H1 (cell line): Measurements from ENCODE around the gene SGSH. TPM values are rescaled to one million over a fixed set of nuclear protein-coding genes. Genes with fewer than 3 reads are reported as not detected.
A peak's percentile ranks its signal among the peaks of the same experiment; 100 is the strongest.

Experiments
- CTCF ChIA-PET: fragments of 300-600 bp; sonication (Branson Sonifier 250); formaldehyde crosslinking; loops from one replicate; lab custom pipeline; 2021; ENCODE audit not compliant: partially characterized antibody; lab: Charles Lee
- POLR2A ChIA-PET: fragments of 300-600 bp; sonication (Branson Sonifier 250); formaldehyde crosslinking; loops from one replicate; lab custom pipeline; 2021; ENCODE audit warnings: inconsistent platforms; ENCODE audit not compliant: partially characterized antibody; lab: Charles Lee
- DNase-seq, 2 experiments: peaks; one replicate each; pipeline versions ENCODE4 v3.0.0 to v3.0.0-alpha.2; 2010 to 2022; ENCODE audit warnings: low spot score in 2 of 2, low read depth in 1 of 2, mixed read lengths in 1 of 2
- FAIRE-seq: peaks from 2 replicates; lab custom pipeline; 2011; peaks lifted over from hg19 to GRCh38; lab: Jason Lieb, UNC
- H2AFZ ChIP-seq: 2 replicates; pipeline ENCODE4 v1.8.1; 2012; ENCODE audit warnings: low read length, inconsistent platforms
- H2AK5ac ChIP-seq: 2 replicates; pipeline ENCODE4 v1.6.1; 2013; ENCODE audit warnings: low read depth, low read length
- H2BK120ac ChIP-seq: replicated peaks from 2 replicates; pipeline ENCODE3; 2013; ENCODE audit warnings: low read depth, low read length, inconsistent platforms
- H2BK12ac ChIP-seq: 2 replicates; pipeline ENCODE4 v1.6.1; 2013; ENCODE audit warnings: low read depth, low read length
- H2BK15ac ChIP-seq: 2 replicates; pipeline ENCODE4 v1.6.1; 2013; ENCODE audit warnings: low read length
- H2BK20ac ChIP-seq: 2 replicates; pipeline ENCODE4 v1.6.1; 2013; ENCODE audit warnings: low read length
- H2BK5ac ChIP-seq: 2 replicates; pipeline ENCODE4 v1.6.1; 2013; ENCODE audit warnings: low read depth, low read length
- H3K14ac ChIP-seq: 2 replicates; pipeline ENCODE4 v1.6.1; 2013; ENCODE audit warnings: inconsistent platforms; ENCODE audit not compliant: insufficient read length
- H3K18ac ChIP-seq: 2 replicates; pipeline ENCODE4 v1.6.1; 2013; ENCODE audit warnings: low read length; ENCODE audit errors: extremely low read depth
- H3K23ac ChIP-seq: 2 replicates; pipeline ENCODE4 v1.6.1; 2013; ENCODE audit warnings: inconsistent platforms; ENCODE audit not compliant: insufficient read length
- H3K23me2 ChIP-seq: 2 replicates; pipeline ENCODE4 v1.6.1; 2013; ENCODE audit warnings: low read depth, low read length
- H3K27ac ChIP-seq: 2 replicates; pipeline ENCODE4 v1.6.1; 2011; ENCODE audit warnings: low read depth, low read length, inconsistent platforms
- H3K27me3 ChIP-seq, 4 experiments: replicated peaks in 1 of 4; 1 replicate in 1 of 4; 2 replicates in 3 of 4; pipeline versions ENCODE4 v1.6.1 to v1.8.1; 2011 to 2013; ENCODE audit warnings: low read length in 3 of 4, mild to moderate bottlenecking in 3 of 4, inconsistent platforms in 2 of 4, mixed read lengths in 2 of 4, moderate library complexity in 1 of 4; ENCODE audit not compliant: control insufficient read depth in 3 of 4, insufficient read depth in 3 of 4; ENCODE audit errors: extremely low read depth in 1 of 4
- H3K36me3 ChIP-seq, 4 experiments: 2 replicates each; pipeline versions ENCODE4 v1.6.1 to v1.8.1; 2011 to 2013; ENCODE audit warnings: mild to moderate bottlenecking in 4 of 4, low read length in 3 of 4, moderate library complexity in 2 of 4, control low read depth in 1 of 4, inconsistent platforms in 1 of 4; ENCODE audit not compliant: insufficient read depth in 4 of 4, control insufficient read depth in 2 of 4
- H3K4ac ChIP-seq: replicated peaks from 2 replicates; pipeline ENCODE3; 2013; ENCODE audit warnings: low read length, low read depth, mixed read lengths, inconsistent platforms; ENCODE audit not compliant: insufficient read length
- H3K4me1 ChIP-seq, 4 experiments: replicated peaks in 1 of 4; 1 replicate in 1 of 4; 2 replicates in 3 of 4; pipeline versions ENCODE4 v1.6.1 to v1.8.1; 2011 to 2013; ENCODE audit warnings: low read length in 3 of 4, inconsistent platforms in 2 of 4, mixed read lengths in 1 of 4; ENCODE audit not compliant: insufficient read depth in 4 of 4, control insufficient read depth in 3 of 4
- H3K4me2 ChIP-seq, 2 experiments: 2 replicates each; pipeline versions ENCODE4 v1.6.1 to v1.8.1; 2011 to 2013; ENCODE audit warnings: low read depth in 2 of 2, low read length in 2 of 2, control low read depth in 1 of 2, inconsistent platforms in 1 of 2, mild to moderate bottlenecking in 1 of 2; ENCODE audit not compliant: insufficient read depth in 1 of 2
- H3K4me3 ChIP-seq, 4 experiments: fragments of 200-600, 300-600 bp in 1 of 4; sonication (generic), shearing (Covaris generic), sonication (Bioruptor Twin) in 1 of 4; 2 replicates each; pipeline versions ENCODE4 v1.5.1 to v1.8.1; 2011 to 2016; ENCODE audit warnings: low read length in 4 of 4, low read depth in 3 of 4, control low read depth in 2 of 4, inconsistent platforms in 2 of 4, mild to moderate bottlenecking in 2 of 4, mixed read lengths in 1 of 4, moderate library complexity in 1 of 4; ENCODE audit not compliant: insufficient read depth in 2 of 4; ENCODE audit errors: extremely low read depth in 1 of 4
- H3K56ac ChIP-seq: replicated peaks from 2 replicates; pipeline ENCODE3; 2013; ENCODE audit warnings: low read depth, mild to moderate bottlenecking, mixed read lengths, low read length, inconsistent platforms; ENCODE audit not compliant: insufficient read length
- H3K79me1 ChIP-seq: 2 replicates; pipeline ENCODE4 v1.6.1; 2013; ENCODE audit warnings: low read depth, low read length, control low read depth
- H3K79me2 ChIP-seq, 2 experiments: 2 replicates each; pipeline versions ENCODE4 v1.6.1 to v1.8.1; 2012 to 2013; ENCODE audit warnings: low read length in 2 of 2, mild to moderate bottlenecking in 2 of 2, inconsistent platforms in 1 of 2; ENCODE audit not compliant: insufficient read depth in 2 of 2, control insufficient read depth in 1 of 2
- H3K9ac ChIP-seq, 4 experiments: replicated peaks in 1 of 4; 1 replicate in 1 of 4; 2 replicates in 3 of 4; pipeline versions ENCODE4 v1.6.1 to v1.8.1; 2011 to 2013; ENCODE audit warnings: low read depth in 3 of 4, low read length in 3 of 4, control low read depth in 2 of 4, mild to moderate bottlenecking in 2 of 4, moderate library complexity in 2 of 4, inconsistent platforms in 1 of 4; ENCODE audit errors: extremely low read depth in 1 of 4
- H3K9me3 ChIP-seq, 2 experiments: 2 replicates each; pipeline versions ENCODE4 v1.6.1 to v1.8.1; 2012 to 2013; ENCODE audit warnings: mild to moderate bottlenecking in 2 of 2, moderate library complexity in 2 of 2, control low read depth in 1 of 2, inconsistent platforms in 1 of 2, low read depth in 1 of 2, low read length in 1 of 2, mixed read lengths in 1 of 2; ENCODE audit not compliant: insufficient read depth in 2 of 2
- H4K20me1 ChIP-seq, 2 experiments: replicated peaks in 1 of 2; 2 replicates each; pipeline versions ENCODE3 to v1.8.1; 2011 to 2013; ENCODE audit warnings: inconsistent platforms in 2 of 2, low read length in 2 of 2, mild to moderate bottlenecking in 1 of 2; ENCODE audit not compliant: insufficient read depth in 2 of 2, control insufficient read depth in 1 of 2
- H4K5ac ChIP-seq: 2 replicates; pipeline ENCODE4 v1.6.1; 2013; ENCODE audit warnings: low read length, low read depth, mixed read lengths, inconsistent platforms; ENCODE audit not compliant: insufficient read length
- H4K8ac ChIP-seq: 2 replicates; pipeline ENCODE4 v1.8.0; 2013; ENCODE audit warnings: mild to moderate bottlenecking, moderate library complexity, low read length, inconsistent platforms; ENCODE audit not compliant: insufficient read depth; ENCODE audit errors: extremely low read depth
- H4K91ac ChIP-seq: replicated peaks from 2 replicates; pipeline ENCODE3; 2013; ENCODE audit warnings: low read length, mixed read lengths, inconsistent platforms; ENCODE audit not compliant: insufficient read length
- ASH2L ChIP-seq: fragments of 200-600, 300-600 bp; sonication (generic); IDR thresholded peaks from one replicate; pipeline ENCODE4 v1.7.1; 2017; ENCODE audit warnings: low read length
- EP300 ChIP-seq, 2 experiments: IDR thresholded peaks; 1 replicate in 1 of 2; 2 replicates in 1 of 2; pipeline ENCODE4 v1.6.1; 2011 to 2012; ENCODE audit warnings: low read depth in 2 of 2, low read length in 2 of 2, mild to moderate bottlenecking in 2 of 2, borderline replicate concordance in 1 of 2, inconsistent platforms in 1 of 2, moderate library complexity in 1 of 2
- GABPA ChIP-seq: IDR thresholded peaks from 2 replicates; pipeline ENCODE4 v1.6.1; 2011; ENCODE audit warnings: mild to moderate bottlenecking, low read length, moderate library complexity, borderline replicate concordance; ENCODE audit not compliant: insufficient read depth
- MAFK ChIP-seq: IDR thresholded peaks from 2 replicates; pipeline ENCODE4 v1.6.1; 2012; ENCODE audit warnings: low read depth, mild to moderate bottlenecking, improper control_type of control experiment, low read length
- WGBS, 2 experiments: shearing (Covaris generic) in 1 of 2; methylation state at CpG; one replicate each; pipeline versions ENCODE4 v1.1.6 to v1.1.7; 2013 to 2015; ENCODE audit warnings: low lambda C conversion rate in 2 of 2, mixed read lengths in 2 of 2, inconsistent platforms in 1 of 2, low coverage in 1 of 2, missing lambda C conversion rate in 1 of 2; ENCODE audit not compliant: insufficient replicate concordance in 2 of 2, insufficient coverage in 1 of 2, insufficient read length in 1 of 2; ENCODE audit errors: extremely low coverage in 1 of 2, missing lambda C conversion rate in 1 of 2; 5-methylcytosine and 5-hydroxymethylcytosine counted together
- polyA plus RNA-seq, 7 experiments: library from polyadenylated mRNA; depleted of rRNA in 3 of 7; stranded (reverse) in 5 of 7; unstranded in 2 of 7; fragments of >200 nt in 5 of 7; fragments of 200-250 nt in 2 of 7; gene quantifications; 1 replicate in 5 of 7; 2 replicates in 1 of 7; 4 replicates in 1 of 7; pipeline versions ENCODE4 v1.2.1 to v1.2.3, GENCODE V29; 2011 to 2013; ENCODE audit warnings: missing spikeins in 2 of 7, mixed read lengths in 2 of 7
- total RNA-seq: library from RNA; stranded (reverse); fragmentation: NEBNext Ultra II Directional; extraction: Animal tissue kit (Norgen Biotek cat#: 25700); gene quantifications from 2 replicates; pipeline ENCODE4 v1.2.1, GENCODE V29; 2021

The SGSH gene
- total and polyA plus RNA-seq, 2 of the 8 experiments (the other 6 are each of a cell fraction or from before 2014, with no cell fraction given) = 18.0 to 19.6 TPM

DNA sequence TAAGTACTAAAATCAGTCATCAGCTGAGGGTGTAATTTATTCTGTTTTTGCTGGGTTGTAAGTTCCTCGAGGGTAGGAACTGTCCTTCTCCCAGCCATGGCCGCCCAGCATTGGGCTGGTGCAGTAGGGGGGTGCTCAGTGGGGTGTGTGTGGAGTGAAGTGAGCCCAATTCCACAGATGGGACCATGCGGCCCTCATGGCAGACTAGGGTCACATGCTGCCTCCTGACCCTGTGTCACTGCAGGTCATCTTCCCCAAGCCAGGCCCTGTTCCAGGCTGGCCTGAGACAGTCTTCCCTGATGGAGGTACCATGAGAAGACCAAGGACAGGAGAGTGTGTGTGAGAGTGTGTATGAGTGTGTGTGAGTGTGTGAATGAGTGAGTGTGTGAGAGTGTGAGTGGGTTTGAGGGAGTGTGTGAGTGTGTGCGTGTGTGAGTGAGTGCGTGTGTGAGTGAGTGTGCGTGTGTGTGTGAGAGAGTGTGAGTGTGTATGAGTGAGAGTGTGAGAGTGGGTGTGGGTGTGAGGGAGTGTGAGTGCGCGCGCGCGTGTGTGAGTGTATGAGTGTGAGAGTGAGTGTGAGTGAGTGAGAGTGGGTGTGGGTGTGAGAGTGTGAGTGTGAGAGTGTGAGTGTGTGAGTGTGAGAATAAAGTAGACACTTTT, 3.8 kb upstream of the SGSH start:
- no peak for DNase-seq
- H4K91ac ChIP-seq = no peak overlapping the region
- no peak overlapping the region for H3K4ac ChIP-seq
- no peak overlapping the region for H3K18ac ChIP-seq
- H3K23ac ChIP-seq = no peak overlapping the region
- H2BK5ac ChIP-seq = peak overlapping the region; percentile 49; the same call in 1 of the 2 replicates
- no peak for TF ChIP-seq GABPA
- TF ChIP-seq ASH2L = peak; percentile 27
- TF ChIP-seq EP300 (IDR thresholded peaks at IDR 0.05; ENCODE audit: borderline replicate concordance in 1 of 2, low read depth in 2 of 2, low read length in 2 of 2) = no peak
- no peak for TF ChIP-seq MAFK
- TF ChIP-seq, all 59 proteins: peak for 1
- Histone ChIP-seq H3K23me2 (peaks cover 10% of the 10 kb centered on the region; the same call in 1 of the 2 replicates), H3K79me1 (peaks cover 2% of the 10 kb centered on the region; the same call in 1 of the 2 replicates), H3K36me3 (no peaks in the 10 kb centered on the region), H2BK120ac (no peak overlapping the region), H4K5ac (no peak overlapping the region), H3K4me2 (no peak overlapping the region), H2AFZ (no peak overlapping the region), H3K56ac (peak overlapping the region; percentile 40), H3K27me3 (no peaks in the 10 kb centered on the region; a peak in 1 of 7 replicates), H3K27ac (no peak overlapping the region), H3K79me2 (no peaks in the 10 kb centered on the region), H2AK5ac (no peak overlapping the region), H4K20me1 (peaks cover 2% of the 10 kb centered on the region in 2 experiments), H2BK20ac (no peak overlapping the region), H3K9me3 (no peaks in the 10 kb centered on the region), H2BK12ac (no peak overlapping the region; the same call in 1 of the 2 replicates), H2BK15ac (no peak overlapping the region), H3K4me1 (peaks cover 0 to 21% (median 11%) of the 10 kb centered on the region in 4 experiments; a peak in 6 of 7 replicates), H3K9ac (no peak overlapping the region), H4K8ac (no peak overlapping the region), H3K14ac (no peak overlapping the region), H3K4me3 (no peak overlapping the region)
- WGBS, 2 experiments = 80 to 100% methylated on average over 7 to 11 of the region's 11 CpGs
- CTCF ChIA-PET = no interaction called here
- POLR2A ChIA-PET = no interaction called here
- FAIRE-seq = no peak
